ENCODE results near the gene TRIB2. TPM values are rescaled to one million over a fixed set of nuclear protein-coding genes. Genes with fewer than 3 reads are reported as not detected.

TRIB2 gene
- polyA plus RNA-seq, 2 donors, result 10.0 to 10.6 TPM

- WGBS, 2 donors, result 2 to 3% methylated on average over 33 of the region's 33 CpGs
- Histone ChIP-seq H3K36me3 (ENCODE audit: control insufficient read depth in 2 of 2, insufficient read depth in 2 of 2, low read length in 1 of 2) (no peaks in the 10 kb centered on the region), H3K4me1 (ENCODE audit: control insufficient read depth in 2 of 2, insufficient read depth in 2 of 2, low read length in 1 of 2) (peaks cover 2 to 3% of the 10 kb centered on the region in 2 donors), H3K27me3 (ENCODE audit: control insufficient read depth in 1 of 2, insufficient read depth in 2 of 2, low read length in 2 of 2) (no peaks in the 10 kb centered on the region), H3K9me3 (ENCODE audit: control insufficient read depth in 2 of 2, insufficient read depth in 1 of 2, low read depth in 1 of 2, low read length in 1 of 2) (no peaks in the 10 kb centered on the region), H3K4me3 (ENCODE audit: low read depth in 1 of 2, low read length in 2 of 2) (peak overlapping the region; percentile 72 to 79), H3K27ac (ENCODE audit: low read depth in 2 of 2, low read length in 1 of 2) (peak overlapping the region; percentile 69 to 94)
Observed at GRCh38 chr2:12718711-12719399, 2.1 kb downstream of the TRIB2 start.

GRCh38 chr2:12719400-12720277, 2.9 kb downstream of the TRIB2 start:
- peaks cover 2 to 3% of the 10 kb centered on the region in 2 donors for H3K4me1 ChIP-seq (ENCODE audit: control insufficient read depth in 2 of 2, insufficient read depth in 2 of 2, low read length in 1 of 2)
- WGBS, 2 donors, result 25 to 44% methylated on average over 9 of the region's 9 CpGs

GRCh38 chr2:12720278-12720620, 3.5 kb downstream of the TRIB2 start:
- no peaks in the 10 kb centered on the region for H3K9me3 ChIP-seq (ENCODE audit: control insufficient read depth in 2 of 2, insufficient read depth in 1 of 2, low read depth in 1 of 2, low read length in 1 of 2)
- no peak overlapping the region for H3K27ac ChIP-seq (ENCODE audit: low read depth in 2 of 2, low read length in 1 of 2)
- no peaks in the 10 kb centered on the region for H3K27me3 ChIP-seq (ENCODE audit: control insufficient read depth in 1 of 2, insufficient read depth in 2 of 2, low read length in 2 of 2)
- peaks cover 2 to 3% of the 10 kb centered on the region in 2 donors for H3K4me1 ChIP-seq (ENCODE audit: control insufficient read depth in 2 of 2, insufficient read depth in 2 of 2, low read length in 1 of 2)
- WGBS, 2 donors, result 17 to 22% methylated on average over 1 of the region's 1 CpG
- peak overlapping the region in 1 of 2 donors; percentile 72 for H3K4me3 ChIP-seq (ENCODE audit: low read depth in 1 of 2, low read length in 2 of 2)
- H3K36me3 ChIP-seq (ENCODE audit: control insufficient read depth in 2 of 2, insufficient read depth in 2 of 2, low read length in 1 of 2), result peaks cover 0 to 3% of the 10 kb centered on the region in 2 donors

More at GRCh38 chr2:12719400-12720277, 2.9 kb downstream of the TRIB2 start:
- no peaks in the 10 kb centered on the region for H3K36me3 ChIP-seq (ENCODE audit: control insufficient read depth in 2 of 2, insufficient read depth in 2 of 2, low read length in 1 of 2)
- no peaks in the 10 kb centered on the region for H3K9me3 ChIP-seq (ENCODE audit: control insufficient read depth in 2 of 2, insufficient read depth in 1 of 2, low read depth in 1 of 2, low read length in 1 of 2)
- H3K27me3 ChIP-seq (ENCODE audit: control insufficient read depth in 1 of 2, insufficient read depth in 2 of 2, low read length in 2 of 2), result no peaks in the 10 kb centered on the region
- H3K27ac ChIP-seq (ENCODE audit: low read depth in 2 of 2, low read length in 1 of 2), result peak overlapping the region; percentile 69 to 94
- H3K4me3 ChIP-seq (ENCODE audit: low read depth in 1 of 2, low read length in 2 of 2), result peak overlapping the region; percentile 72 to 79

GRCh38 chr2:12720754-12721378, 4.1 kb downstream of the TRIB2 start:
- no peak overlapping the region for H3K27ac ChIP-seq (ENCODE audit: low read depth in 2 of 2, low read length in 1 of 2)
- WGBS, 2 donors, result 40 to 50% methylated on average over 2 of the region's 2 CpGs
- H3K4me1 ChIP-seq (ENCODE audit: control insufficient read depth in 2 of 2, insufficient read depth in 2 of 2, low read length in 1 of 2), result peaks cover 0 to 3% of the 10 kb centered on the region in 2 donors
- H3K9me3 ChIP-seq (ENCODE audit: control insufficient read depth in 2 of 2, insufficient read depth in 1 of 2, low read depth in 1 of 2, low read length in 1 of 2), result no peaks in the 10 kb centered on the region
- H3K36me3 ChIP-seq (ENCODE audit: control insufficient read depth in 2 of 2, insufficient read depth in 2 of 2, low read length in 1 of 2), result peaks cover 0 to 5% of the 10 kb centered on the region in 2 donors
- no peaks in the 10 kb centered on the region for H3K27me3 ChIP-seq (ENCODE audit: control insufficient read depth in 1 of 2, insufficient read depth in 2 of 2, low read length in 2 of 2)
- peak overlapping the region in 1 of 2 donors; percentile 72 for H3K4me3 ChIP-seq (ENCODE audit: low read depth in 1 of 2, low read length in 2 of 2)

GRCh38 chr2:12721566-12722446, 5.1 kb downstream of the TRIB2 start:
- WGBS, 2 donors, result 59 to 63% methylated on average over 14 of the region's 14 CpGs
- peaks cover 0 to 2% of the 10 kb centered on the region in 2 donors for H3K4me1 ChIP-seq (ENCODE audit: control insufficient read depth in 2 of 2, insufficient read depth in 2 of 2, low read length in 1 of 2)

GRCh38 chr2:12722447-12723316, 5.9 kb downstream of the TRIB2 start:
- H3K4me3 ChIP-seq (ENCODE audit: low read depth in 1 of 2, low read length in 2 of 2), result no peak overlapping the region
- H3K4me1 ChIP-seq (ENCODE audit: control insufficient read depth in 2 of 2, insufficient read depth in 2 of 2, low read length in 1 of 2), result peaks cover 3 to 4% of the 10 kb centered on the region in 2 donors
- 82% methylated on average over 7 of the region's 7 CpGs for WGBS, 2 donors
- H3K27me3 ChIP-seq (ENCODE audit: control insufficient read depth in 1 of 2, insufficient read depth in 2 of 2, low read length in 2 of 2), result no peaks in the 10 kb centered on the region
- peaks cover 0 to 5% of the 10 kb centered on the region in 2 donors for H3K36me3 ChIP-seq (ENCODE audit: control insufficient read depth in 2 of 2, insufficient read depth in 2 of 2, low read length in 1 of 2)
- no peaks in the 10 kb centered on the region for H3K9me3 ChIP-seq (ENCODE audit: control insufficient read depth in 2 of 2, insufficient read depth in 1 of 2, low read depth in 1 of 2, low read length in 1 of 2)
- no peak overlapping the region for H3K27ac ChIP-seq (ENCODE audit: low read depth in 2 of 2, low read length in 1 of 2)

More at GRCh38 chr2:12721566-12722446, 5.1 kb downstream of the TRIB2 start:
- Histone ChIP-seq H3K4me3 (ENCODE audit: low read depth in 1 of 2, low read length in 2 of 2) (no peak overlapping the region), H3K27me3 (ENCODE audit: control insufficient read depth in 1 of 2, insufficient read depth in 2 of 2, low read length in 2 of 2) (no peaks in the 10 kb centered on the region), H3K27ac (ENCODE audit: low read depth in 2 of 2, low read length in 1 of 2) (no peak overlapping the region), H3K36me3 (ENCODE audit: control insufficient read depth in 2 of 2, insufficient read depth in 2 of 2, low read length in 1 of 2) (peaks cover 0 to 5% of the 10 kb centered on the region in 2 donors), H3K9me3 (ENCODE audit: control insufficient read depth in 2 of 2, insufficient read depth in 1 of 2, low read depth in 1 of 2, low read length in 1 of 2) (no peaks in the 10 kb centered on the region)

GRCh38 chr2:12723736-12724463, 7.2 kb downstream of the TRIB2 start:
- no peak overlapping the region for H3K4me3 ChIP-seq (ENCODE audit: low read depth in 1 of 2, low read length in 2 of 2)
- no peaks in the 10 kb centered on the region for H3K27me3 ChIP-seq (ENCODE audit: control insufficient read depth in 1 of 2, insufficient read depth in 2 of 2, low read length in 2 of 2)
- no peak overlapping the region for H3K27ac ChIP-seq (ENCODE audit: low read depth in 2 of 2, low read length in 1 of 2)
- peaks cover 0 to 8% of the 10 kb centered on the region in 2 donors for H3K36me3 ChIP-seq (ENCODE audit: control insufficient read depth in 2 of 2, insufficient read depth in 2 of 2, low read length in 1 of 2)
- H3K9me3 ChIP-seq (ENCODE audit: control insufficient read depth in 2 of 2, insufficient read depth in 1 of 2, low read depth in 1 of 2, low read length in 1 of 2), result no peaks in the 10 kb centered on the region
- H3K4me1 ChIP-seq (ENCODE audit: control insufficient read depth in 2 of 2, insufficient read depth in 2 of 2, low read length in 1 of 2), result peaks cover 4 to 6% of the 10 kb centered on the region in 2 donors
- 79 to 80% methylated on average over 8 of the region's 8 CpGs for WGBS, 2 donors

Data from esophagus (tissue), 2 donors.